Neural cell (in vitro differentiated cells): Measurements from ENCODE around the gene PPY. TPM values are rescaled to one million over a fixed set of nuclear protein-coding genes. Genes with fewer than 3 reads are reported as not detected.

ENCODE experiments used
- H2AFZ ChIP-seq: fragments of 200-600, 300-800 bp; sonication (generic), shearing (Covaris generic); 2 replicates; pipeline ENCODE4 v1.6.0; 2014; ENCODE audit warnings: low read depth, mild to moderate bottlenecking, antibody characterized with exemption, low read length, moderate library complexity
- H3F3A ChIP-seq: fragments of 200-600 bp; shearing (Covaris generic); 2 replicates; pipeline ENCODE4 v1.6.1; 2016; ENCODE audit warnings: mild to moderate bottlenecking, moderate library complexity, mixed read lengths, antibody characterized with exemption, low read length; ENCODE audit not compliant: insufficient read depth, poor library complexity, severe bottlenecking
- H3K27ac ChIP-seq: fragments of 200-600, 300-800 bp; sonication (generic), shearing (Covaris generic); 2 replicates; pipeline ENCODE4 v1.5.1; 2014; ENCODE audit warnings: mild to moderate bottlenecking, low read length, moderate library complexity
- H3K27me3 ChIP-seq: fragments of 300-800, 200-600 bp; sonication (generic), shearing (Covaris generic); 2 replicates; pipeline ENCODE4 v1.6.0; 2014; ENCODE audit warnings: mild to moderate bottlenecking, low read depth, low read length, moderate library complexity; ENCODE audit not compliant: insufficient read depth
- H3K36me3 ChIP-seq: fragments of 300-800, 200-600 bp; sonication (generic), shearing (Covaris generic); 2 replicates; pipeline ENCODE4 v1.5.1; 2014; ENCODE audit warnings: mild to moderate bottlenecking, antibody characterized with exemption, low read length, moderate library complexity; ENCODE audit not compliant: insufficient read depth
- H3K4me2 ChIP-seq: fragments of 300-800, 200-600 bp; sonication (generic), shearing (Covaris generic); 2 replicates; pipeline ENCODE4 v1.6.0; 2014; ENCODE audit warnings: mild to moderate bottlenecking, low read length
- H3K4me3 ChIP-seq: fragments of 300-800, 200-600 bp; sonication (generic), shearing (Covaris generic); 2 replicates; pipeline ENCODE4 v1.5.1; 2014; ENCODE audit warnings: mild to moderate bottlenecking, low read length, moderate library complexity
- H3K79me2 ChIP-seq: fragments of 200-600 bp; shearing (Covaris generic); replicated peaks from 2 replicates; pipeline ENCODE4 v1.6.0; 2014; ENCODE audit warnings: mild to moderate bottlenecking, low read length, moderate library complexity; ENCODE audit not compliant: insufficient read depth
- H3K9ac ChIP-seq: fragments of 300-800, 200-600 bp; sonication (generic), shearing (Covaris generic); 2 replicates; pipeline ENCODE4 v1.6.1; 2016; ENCODE audit warnings: mild to moderate bottlenecking, low read length, mixed read lengths
- H3K9me2 ChIP-seq: fragments of 200-600 bp; shearing (Covaris generic); 2 replicates; pipeline ENCODE4 v1.6.1; 2016; ENCODE audit warnings: mild to moderate bottlenecking, low read length, mixed read lengths; ENCODE audit not compliant: insufficient read depth
- H3K9me3 ChIP-seq: fragments of 200-600, 300-800 bp; sonication (generic), shearing (Covaris generic); 2 replicates; pipeline ENCODE4 v1.6.1; 2016; ENCODE audit warnings: mild to moderate bottlenecking, mixed run types, low read length, moderate library complexity, mixed read lengths
- H4K20me1 ChIP-seq: fragments of 200-600 bp; shearing (Covaris generic); 2 replicates; pipeline ENCODE4 v1.6.1; 2016; ENCODE audit warnings: mild to moderate bottlenecking, mixed run types; ENCODE audit not compliant: insufficient read depth
- EP300 ChIP-seq: fragments of 450-650 bp; conservative IDR thresholded peaks from 2 replicates; pipeline ENCODE4 v1.6.1; 2014; ENCODE audit warnings: antibody characterized with exemption, mild to moderate bottlenecking, moderate library complexity; ENCODE audit not compliant: poor library complexity, severe bottlenecking
- EZH2 ChIP-seq: fragments of 200-600, 300-800 bp; shearing (Covaris generic), sonication (generic); IDR thresholded peaks from 2 replicates; pipeline ENCODE4 v1.6.1; 2014; ENCODE audit warnings: antibody characterized with exemption, low read length, borderline replicate concordance, mild to moderate bottlenecking; ENCODE audit not compliant: insufficient read depth, poor library complexity, severe bottlenecking
- MXI1 ChIP-seq: fragments of 450-650 bp; conservative IDR thresholded peaks from 2 replicates; pipeline ENCODE4 v1.6.1; 2014; ENCODE audit warnings: antibody characterized with exemption, mild to moderate bottlenecking; ENCODE audit not compliant: poor library complexity, severe bottlenecking
- POLR2AphosphoS5 ChIP-seq: IDR thresholded peaks from 2 replicates; pipeline ENCODE4 v1.6.1; 2012
- RAD21 ChIP-seq: fragments of 450-650 bp; conservative IDR thresholded peaks from 2 replicates; pipeline ENCODE4 v1.6.1; 2014; ENCODE audit warnings: antibody characterized with exemption, mild to moderate bottlenecking, moderate library complexity
- REST ChIP-seq: IDR thresholded peaks from 2 replicates; pipeline ENCODE4 v1.6.1; 2012; ENCODE audit warnings: borderline replicate concordance
- SMC3 ChIP-seq: fragments of 450-650 bp; conservative IDR thresholded peaks from 2 replicates; pipeline ENCODE4 v1.6.1; 2014; ENCODE audit warnings: antibody characterized with exemption, mild to moderate bottlenecking, moderate library complexity; ENCODE audit not compliant: poor library complexity
- TAF1 ChIP-seq: IDR thresholded peaks from 2 replicates; pipeline ENCODE4 v1.6.1; 2012; ENCODE audit warnings: low read depth
- polyA plus RNA-seq: library from polyadenylated mRNA; depleted of rRNA; stranded (reverse); fragments of >200 nt; gene quantifications from 2 replicates; pipeline ENCODE4 v1.2.3, GENCODE V29; 2014
- TF ChIP-seq, protein P1 (sequence below): fragments of 450-650 bp; IDR thresholded peaks from 2 replicates; pipeline ENCODE4 v1.5.1; 2014; ENCODE audit warnings: antibody characterized with exemption, mild to moderate bottlenecking, moderate library complexity; ENCODE audit not compliant: poor library complexity, severe bottlenecking

The PPY gene
- polyA plus RNA-seq, 1 donor from 2014 or later, result not detected

- no peak overlapping the region for H3K4me2 ChIP-seq
Observed at GRCh38 chr17:43912635-43913304, 29.5 kb downstream of the PPY start.

DNA sequence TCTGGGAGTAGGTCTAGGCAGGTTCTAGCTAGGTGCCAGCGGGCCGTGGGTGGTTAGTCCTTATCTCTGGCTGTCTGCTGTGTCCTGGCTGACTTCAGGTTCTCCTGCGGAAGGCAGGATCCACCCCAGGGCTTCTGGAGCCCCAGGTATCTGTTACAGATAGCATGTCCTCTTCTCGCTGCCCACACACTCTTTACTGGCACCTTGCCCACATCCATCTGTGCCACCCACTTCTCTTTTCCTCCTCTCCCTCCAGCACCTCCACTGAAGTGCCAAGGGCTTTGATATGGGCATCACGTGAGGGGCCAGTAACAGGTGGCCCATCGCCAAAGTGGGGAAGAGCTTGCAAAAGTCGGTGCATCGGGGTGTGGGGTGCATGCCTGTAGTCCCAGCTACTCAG, 30.4 kb downstream of the PPY start:
- Histone ChIP-seq H3K9ac (no peak overlapping the region), H3K27ac (no peak overlapping the region), H3K27me3 (no peaks in the 10 kb centered on the region), H2AFZ (no peak overlapping the region), H3K9me2 (no peaks in the 10 kb centered on the region), H3K79me2 (no peaks in the 10 kb centered on the region), H3K4me3 (no peak overlapping the region), H4K20me1 (no peaks in the 10 kb centered on the region), H3K9me3 (no peaks in the 10 kb centered on the region), H3F3A (no peaks in the 10 kb centered on the region), H3K4me2 (no peak overlapping the region), H3K36me3 (no peaks in the 10 kb centered on the region)
- TF ChIP-seq, protein P1, sequence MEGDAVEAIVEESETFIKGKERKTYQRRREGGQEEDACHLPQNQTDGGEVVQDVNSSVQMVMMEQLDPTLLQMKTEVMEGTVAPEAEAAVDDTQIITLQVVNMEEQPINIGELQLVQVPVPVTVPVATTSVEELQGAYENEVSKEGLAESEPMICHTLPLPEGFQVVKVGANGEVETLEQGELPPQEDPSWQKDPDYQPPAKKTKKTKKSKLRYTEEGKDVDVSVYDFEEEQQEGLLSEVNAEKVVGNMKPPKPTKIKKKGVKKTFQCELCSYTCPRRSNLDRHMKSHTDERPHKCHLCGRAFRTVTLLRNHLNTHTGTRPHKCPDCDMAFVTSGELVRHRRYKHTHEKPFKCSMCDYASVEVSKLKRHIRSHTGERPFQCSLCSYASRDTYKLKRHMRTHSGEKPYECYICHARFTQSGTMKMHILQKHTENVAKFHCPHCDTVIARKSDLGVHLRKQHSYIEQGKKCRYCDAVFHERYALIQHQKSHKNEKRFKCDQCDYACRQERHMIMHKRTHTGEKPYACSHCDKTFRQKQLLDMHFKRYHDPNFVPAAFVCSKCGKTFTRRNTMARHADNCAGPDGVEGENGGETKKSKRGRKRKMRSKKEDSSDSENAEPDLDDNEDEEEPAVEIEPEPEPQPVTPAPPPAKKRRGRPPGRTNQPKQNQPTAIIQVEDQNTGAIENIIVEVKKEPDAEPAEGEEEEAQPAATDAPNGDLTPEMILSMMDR, result no peak
- TF ChIP-seq MXI1 (no peak), POLR2AphosphoS5 (no peak), TAF1 (no peak), REST (no peak), RAD21 (no peak), EP300 (no peak)

More at GRCh38 chr17:43912635-43913304, 29.5 kb downstream of the PPY start:
- H3K79me2 ChIP-seq, result no peaks in the 10 kb centered on the region
- no peak overlapping the region for H3K27ac ChIP-seq
- H3K36me3 ChIP-seq, result no peaks in the 10 kb centered on the region
- H3F3A ChIP-seq, result no peaks in the 10 kb centered on the region
- no peak overlapping the region for H3K9ac ChIP-seq
- H3K27me3 ChIP-seq, result no peaks in the 10 kb centered on the region
- no peak overlapping the region for H3K4me3 ChIP-seq
- no peaks in the 10 kb centered on the region for H3K9me3 ChIP-seq
- H3K9me2 ChIP-seq, result no peaks in the 10 kb centered on the region
- no peak for TF ChIP-seq POLR2AphosphoS5
- no peak for TF ChIP-seq TAF1
- TF ChIP-seq MXI1, result no peak
- TF ChIP-seq RAD21, result no peak
- TF ChIP-seq EP300, result no peak
- TF ChIP-seq, protein P1, result no peak
- no peak for TF ChIP-seq SMC3
- no peak for TF ChIP-seq EZH2
- TF ChIP-seq REST, result no peak
- H2AFZ ChIP-seq, result no peak overlapping the region
- H4K20me1 ChIP-seq, result no peaks in the 10 kb centered on the region
